SK-N-SH (cell line): ENCODE results near the gene TECPR2. TPM values are rescaled to one million over a fixed set of nuclear protein-coding genes. Genes with fewer than 3 reads are reported as not detected.

Experiments used
- CTCF ChIA-PET: fragments of 300-600, 350-600 bp; formaldehyde crosslinking; extraction: SDS; loops from one replicate; lab custom pipeline; 2021; lab: Yijun Ruan, JAX
- POLR2A ChIA-PET: fragments of 350-600 bp; sonication (Branson Sonifier 250); formaldehyde crosslinking; extraction: SDS; loops from one replicate; lab custom pipeline; 2020; ENCODE audit warnings: antibody characterized with exemption, inconsistent platforms; lab: Yijun Ruan, JAX
- DNase-seq: peaks from one replicate; pipeline ENCODE4 v3.0.0; 2012
- H2AFZ ChIP-seq: fragments of 200-600 bp; sonication (generic); 2 replicates; pipeline ENCODE4 v1.8.1; 2016; ENCODE audit warnings: antibody characterized with exemption, mild to moderate bottlenecking, low read depth
- H3F3A ChIP-seq: fragments of 200-600 bp; sonication (generic); replicated peaks from 2 replicates; pipeline ENCODE3; 2016; ENCODE audit warnings: antibody characterized with exemption, mild to moderate bottlenecking; ENCODE audit not compliant: insufficient read depth
- H3K27ac ChIP-seq, 2 experiments: fragments of 200-500 bp in 1 of 2; fragments of 200-600 bp in 1 of 2; sonication (Bioruptor generic) in 1 of 2; sonication (generic), shearing (Covaris generic) in 1 of 2; 2 replicates each; pipeline versions ENCODE4 v1.5.1 to v1.6.1; 2014 to 2016; ENCODE audit warnings: low read depth in 2 of 2, inconsistent platforms in 1 of 2, low read length in 1 of 2, mild to moderate bottlenecking in 1 of 2, mixed read lengths in 1 of 2
- H3K27me3 ChIP-seq: fragments of 200-600 bp; sonication (generic), shearing (Covaris generic); 2 replicates; pipeline ENCODE4 v1.6.1; 2016; ENCODE audit warnings: mixed run types; ENCODE audit not compliant: insufficient read depth
- H3K36me3 ChIP-seq, 2 experiments: fragments of 200-500 bp in 1 of 2; fragments of 200-600 bp in 1 of 2; sonication (Bioruptor generic) in 1 of 2; sonication (generic) in 1 of 2; replicated peaks in 1 of 2; 2 replicates each; pipeline versions ENCODE3 to v1.5.1; 2014 to 2016; ENCODE audit warnings: low read length in 1 of 2, mild to moderate bottlenecking in 1 of 2; ENCODE audit not compliant: insufficient read depth in 2 of 2, control insufficient read depth in 1 of 2
- H3K4me1 ChIP-seq, 2 experiments: fragments of 200-500 bp in 1 of 2; fragments of 200-600 bp in 1 of 2; sonication (Bioruptor generic) in 1 of 2; sonication (generic), shearing (Covaris generic) in 1 of 2; 2 replicates each; pipeline versions ENCODE4 v1.5.1 to v1.6.1; 2014 to 2016; ENCODE audit warnings: low read depth in 1 of 2, low read length in 1 of 2, mixed run types in 1 of 2; ENCODE audit not compliant: insufficient read depth in 2 of 2, control insufficient read depth in 1 of 2
- H3K4me2 ChIP-seq: fragments of 200-600 bp; sonication (generic), shearing (Covaris generic); 2 replicates; pipeline ENCODE4 v1.6.1; 2017; ENCODE audit warnings: mixed run types
- H3K4me3 ChIP-seq, 2 experiments: fragments of 200-500 bp in 1 of 2; fragments of 200-600 bp in 1 of 2; sonication (Bioruptor generic) in 1 of 2; sonication (generic), shearing (Covaris generic) in 1 of 2; 2 replicates each; pipeline versions ENCODE4 v1.5.1 to v1.8.1; 2014 to 2016; ENCODE audit warnings: low read depth in 2 of 2, inconsistent platforms in 1 of 2, low read length in 1 of 2, mild to moderate bottlenecking in 1 of 2, mixed read lengths in 1 of 2, moderate library complexity in 1 of 2
- H3K79me2 ChIP-seq: fragments of 200-600 bp; sonication (generic); 2 replicates; pipeline ENCODE4 v1.8.1; 2017; ENCODE audit warnings: mild to moderate bottlenecking; ENCODE audit not compliant: insufficient read depth
- H3K9ac ChIP-seq: fragments of 200-600 bp; sonication (generic); 2 replicates; pipeline ENCODE4 v1.6.1; 2017; ENCODE audit warnings: mixed run types
- H3K9me2 ChIP-seq: fragments of 200-600 bp; sonication (generic); 2 replicates; pipeline ENCODE4 v1.6.1; 2017; ENCODE audit warnings: mixed run types
- H3K9me3 ChIP-seq: fragments of 200-600 bp; sonication (generic); 2 replicates; pipeline ENCODE4 v1.6.1; 2017; ENCODE audit warnings: mixed run types, mild to moderate bottlenecking, moderate library complexity
- H4K20me1 ChIP-seq: fragments of 200-600 bp; sonication (generic); 2 replicates; pipeline ENCODE4 v1.6.1; 2017; ENCODE audit warnings: mild to moderate bottlenecking, mixed run types; ENCODE audit not compliant: insufficient read depth
- CHD2 ChIP-seq: fragments of 150-350 bp; IDR thresholded peaks from 2 replicates; pipeline ENCODE4 v1.6.1; 2018; ENCODE audit warnings: low read length; ENCODE audit not compliant: partially characterized antibody
- ELF1 ChIP-seq: IDR thresholded peaks from 2 replicates; pipeline ENCODE4 v1.4.0; 2012
- EZH2phosphoT487 ChIP-seq: fragments of 200-600 bp; sonication (generic); IDR thresholded peaks from 2 replicates; pipeline ENCODE4 v1.6.1; 2017; ENCODE audit warnings: low read depth, mixed run types, mild to moderate bottlenecking, antibody characterized with exemption, moderate library complexity, borderline replicate concordance
- FOSL2 ChIP-seq: IDR thresholded peaks from 2 replicates; pipeline ENCODE4 v1.4.0; 2012; ENCODE audit warnings: low read depth, mild to moderate bottlenecking, moderate library complexity, borderline replicate concordance
- FOXM1 ChIP-seq: IDR thresholded peaks from 2 replicates; pipeline ENCODE4 v1.4.0; 2012; ENCODE audit warnings: low read depth, mild to moderate bottlenecking
- GABPA ChIP-seq: IDR thresholded peaks from 2 replicates; pipeline ENCODE4 v1.4.0; 2012; ENCODE audit warnings: low read depth, mild to moderate bottlenecking
- IRF3 ChIP-seq: fragments of 150-350 bp; IDR thresholded peaks from 2 replicates; pipeline ENCODE4 v1.6.1; 2016; ENCODE audit warnings: mild to moderate bottlenecking, low read depth, low read length
- JUND ChIP-seq: IDR thresholded peaks from 2 replicates; pipeline ENCODE4 v1.4.0; 2012
- MEF2A ChIP-seq: IDR thresholded peaks from 2 replicates; pipeline ENCODE4 v1.4.0; 2012; ENCODE audit warnings: low read depth, borderline replicate concordance
- MXI1 ChIP-seq: IDR thresholded peaks from 2 replicates; pipeline ENCODE4 v1.6.1; 2012; ENCODE audit warnings: mild to moderate bottlenecking, low read depth, low read length, improper control_type of control experiment
- NFIC ChIP-seq: IDR thresholded peaks from 2 replicates; pipeline ENCODE4 v1.4.0; 2012; ENCODE audit warnings: borderline replicate concordance
- RAD21 ChIP-seq: IDR thresholded peaks from 2 replicates; pipeline ENCODE4 v1.6.1; 2012; ENCODE audit warnings: mild to moderate bottlenecking, low read length
- REST ChIP-seq: IDR thresholded peaks from 2 replicates; pipeline ENCODE4 v1.6.1; 2012; ENCODE audit warnings: mild to moderate bottlenecking, low read depth, low read length, moderate library complexity
- RFX5 ChIP-seq: IDR thresholded peaks from 2 replicates; pipeline ENCODE4 v1.6.1; 2012; ENCODE audit warnings: mild to moderate bottlenecking, improper control_type of control experiment, low read length
- RXRA ChIP-seq: IDR thresholded peaks from 2 replicates; pipeline ENCODE4 v1.4.0; 2012; ENCODE audit warnings: low read depth, mild to moderate bottlenecking, borderline replicate concordance
- SIN3A ChIP-seq: IDR thresholded peaks from 2 replicates; pipeline ENCODE4 v1.6.1; 2012; ENCODE audit warnings: low read depth, mild to moderate bottlenecking, low read length, moderate library complexity, borderline replicate concordance
- TCF12 ChIP-seq: IDR thresholded peaks from 2 replicates; pipeline ENCODE4 v1.4.0; 2012
- TEAD4 ChIP-seq: IDR thresholded peaks from 2 replicates; pipeline ENCODE4 v1.4.0; 2012; ENCODE audit warnings: mild to moderate bottlenecking, borderline replicate concordance; ENCODE audit not compliant: insufficient read depth
- YY1 ChIP-seq: IDR thresholded peaks from 2 replicates; pipeline ENCODE4 v1.4.0; 2012; ENCODE audit warnings: low read depth, mild to moderate bottlenecking
- ZBTB33 ChIP-seq: IDR thresholded peaks from 2 replicates; pipeline ENCODE4 v1.4.0; 2012; ENCODE audit warnings: low read depth, borderline replicate concordance
- WGBS: methylation state at CpG from one replicate; pipeline ENCODE4 v1.1.6; 2017; ENCODE audit warnings: low lambda C conversion rate; 5-methylcytosine and 5-hydroxymethylcytosine counted together
- polyA plus RNA-seq, 3 experiments: library from polyadenylated mRNA; depleted of rRNA; stranded (reverse); fragments of >200 nt; gene quantifications; 2 replicates each; pipeline ENCODE4 v1.2.3, GENCODE V29; 2012

TECPR2 gene
- polyA plus RNA-seq, 1 of the 3 experiments (the other 2 are of a cell fraction): 6.9 TPM

- no peak for TF ChIP-seq MEF2A
- TF ChIP-seq SIN3A: no peak
- TF ChIP-seq YY1: no peak
- TF ChIP-seq GABPA: no peak
- TF ChIP-seq RFX5: no peak
- TF ChIP-seq FOSL2: no peak
- TF ChIP-seq IRF3: no peak
- TF ChIP-seq JUND: no peak
- TF ChIP-seq TCF12: no peak
- TF ChIP-seq ZBTB33: no peak
- TF ChIP-seq MXI1: no peak
Observed at GRCh38 chr14:102439556-102439955, 76.8 kb downstream of the TECPR2 start (continued).

- Histone ChIP-seq H3K4me3 (no peak overlapping the region), H3K4me1 (peaks cover 0 to 2% of the 10 kb centered on the region in 2 experiments; a peak in 1 of 4 replicates), H3K4me2 (no peak overlapping the region), H3K9me3 (no peaks in the 10 kb centered on the region), H3K27ac (no peak overlapping the region), H3K27me3 (no peaks in the 10 kb centered on the region), H2AFZ (no peak overlapping the region), H3K36me3 (peaks cover 28 to 36% of the 10 kb centered on the region in 2 experiments), H3K9ac (no peak overlapping the region), H3K79me2 (no peaks in the 10 kb centered on the region), H4K20me1 (no peaks in the 10 kb centered on the region), H3K9me2 (no peaks in the 10 kb centered on the region), H3F3A (no peaks in the 10 kb centered on the region)
- CTCF ChIA-PET: interaction anchor here (0.7 to 5.5 kb wide), 4 partner anchors 12 to 123 kb away, joined by 3 to 75 read pairs (median 3); no protein-coding TSS in a partner anchor
- TF ChIP-seq IRF3 (no peak), JUND (no peak), REST (no peak), CHD2 (no peak), RXRA (no peak), EZH2phosphoT487 (no peak), MXI1 (no peak), NFIC (no peak), MEF2A (no peak), FOSL2 (no peak), TEAD4 (no peak), RAD21 (no peak), RFX5 (no peak), FOXM1 (no peak), ELF1 (no peak)
- 95% methylated on average over 6 of the region's 11 CpGs for WGBS
- POLR2A ChIA-PET: no interaction called here
- DNase-seq: no peak
Observed at GRCh38 chr14:102440392-102440791, 77.7 kb downstream of the TECPR2 start.
